GM23338 (cell line): ENCODE measurements around the gene MAP1LC3A. TPM values are rescaled to one million over a fixed set of nuclear protein-coding genes. Genes with fewer than 3 reads are reported as not detected.

ENCODE experiments used
- ATAC-seq: fragments of 200-7000 bp; cut with Tn5 transposase; 3 replicates; pipeline ENCODE4 v1.9.1; 2020
- DNase-seq: peaks from one replicate; pipeline ENCODE4 v3.0.0-alpha.2; 2015; ENCODE audit warnings: low spot score
- H2AFZ ChIP-seq: fragments of 200-600 bp; sonication (generic); 2 replicates; pipeline ENCODE4 v1.8.0; 2016; ENCODE audit warnings: antibody characterized with exemption, mild to moderate bottlenecking, moderate library complexity
- H3F3A ChIP-seq: fragments of 200-600 bp; sonication (generic); replicated peaks from 2 replicates; pipeline ENCODE4 v1.8.0; 2017; ENCODE audit warnings: antibody characterized with exemption, mixed run types, low read depth
- H3K27ac ChIP-seq: fragments of 200-600 bp; sonication (generic); 2 replicates; pipeline ENCODE4 v1.6.1; 2016; ENCODE audit warnings: low read depth
- H3K27me3 ChIP-seq: fragments of 200-600 bp; sonication (generic); 2 replicates; pipeline ENCODE4 v1.8.0; 2016; ENCODE audit warnings: mild to moderate bottlenecking, mixed run types, moderate library complexity; ENCODE audit not compliant: insufficient read depth
- H3K36me3 ChIP-seq: fragments of 200-600 bp; sonication (generic); 2 replicates; pipeline ENCODE4 v1.8.0; 2016; ENCODE audit warnings: mild to moderate bottlenecking; ENCODE audit not compliant: insufficient read depth
- H3K4me1 ChIP-seq: fragments of 200-600 bp; sonication (generic); 2 replicates; pipeline ENCODE4 v1.8.0; 2016; ENCODE audit warnings: mild to moderate bottlenecking, moderate library complexity; ENCODE audit not compliant: insufficient read depth
- H3K4me2 ChIP-seq: fragments of 200-600 bp; sonication (generic); 2 replicates; pipeline ENCODE4 v1.7.1; 2017; ENCODE audit warnings: mixed run types
- H3K4me3 ChIP-seq: fragments of 200-600 bp; sonication (generic); 2 replicates; pipeline ENCODE4 v1.6.1; 2016; ENCODE audit warnings: mixed run types
- H3K79me2 ChIP-seq: fragments of 200-600 bp; sonication (generic); replicated peaks from 2 replicates; pipeline ENCODE4 v1.8.0; 2017; ENCODE audit warnings: mild to moderate bottlenecking; ENCODE audit not compliant: insufficient read depth
- H3K9me2 ChIP-seq: fragments of 200-600 bp; sonication (generic); 2 replicates; pipeline ENCODE4 v1.8.0; 2017; ENCODE audit not compliant: insufficient read depth
- H4K20me1 ChIP-seq: fragments of 200-600 bp; sonication (generic); replicated peaks from 2 replicates; pipeline ENCODE4 v1.8.0; 2017; ENCODE audit warnings: mild to moderate bottlenecking; ENCODE audit not compliant: insufficient read depth
- H3K27ac Mint-ChIP-seq: 2 replicates; pipeline ENCODE4 v1.8.0; 2020; ENCODE audit warnings: inconsistent platforms, mild to moderate bottlenecking, moderate library complexity, mixed read lengths
- H3K27me3 Mint-ChIP-seq: 3 replicates; pipeline ENCODE4 v1.8.0; 2022; ENCODE audit warnings: low read depth, mild to moderate bottlenecking, moderate library complexity, mixed read lengths, inconsistent platforms; ENCODE audit not compliant: insufficient read depth, poor library complexity
- H3K36me3 Mint-ChIP-seq: 3 replicates; pipeline ENCODE4 v1.8.0; 2021; ENCODE audit warnings: low read depth, mild to moderate bottlenecking, inconsistent platforms, moderate library complexity, mixed read lengths
- H3K4me1 Mint-ChIP-seq: 3 replicates; pipeline ENCODE4 v1.8.0; 2020; ENCODE audit warnings: mild to moderate bottlenecking, inconsistent platforms, mixed read lengths
- H3K4me3 Mint-ChIP-seq: 3 replicates; pipeline ENCODE4 v1.8.0; 2021; ENCODE audit warnings: moderate library complexity, mild to moderate bottlenecking, inconsistent platforms, mixed read lengths
- H3K9me3 Mint-ChIP-seq: 3 replicates; pipeline ENCODE4 v1.8.0; 2020; ENCODE audit warnings: moderate library complexity, mild to moderate bottlenecking, inconsistent platforms, mixed read lengths
- CREB1 ChIP-seq: fragments of 250-450 bp; sonication (Bioruptor Pico); IDR thresholded peaks from 2 replicates; pipeline ENCODE4 v1.5.0; 2020; ENCODE audit warnings: low read depth, mild to moderate bottlenecking, moderate library complexity
- EZH2 ChIP-seq: fragments of 200-600 bp; sonication (generic); IDR thresholded peaks from one replicate; pipeline ENCODE4 v1.8.0; 2017; ENCODE audit warnings: antibody characterized with exemption, mild to moderate bottlenecking, low read depth; ENCODE audit not compliant: unreplicated experiment
- JUNB ChIP-seq: IDR thresholded peaks from one replicate; pipeline ENCODE4 v1.6.1; 2016; ENCODE audit warnings: antibody characterized with exemption; ENCODE audit not compliant: unreplicated experiment
- NANOG ChIP-seq: IDR thresholded peaks from 2 replicates; pipeline ENCODE4 v1.6.1; 2016; ENCODE audit warnings: antibody characterized with exemption, borderline replicate concordance
- POLR2AphosphoS5 ChIP-seq: IDR thresholded peaks from 2 replicates; pipeline ENCODE4 v1.6.1; 2016; ENCODE audit warnings: antibody characterized with exemption, low read depth
- STAT1 ChIP-seq: IDR thresholded peaks from one replicate; pipeline ENCODE4 v1.6.1; 2016; ENCODE audit warnings: antibody characterized with exemption; ENCODE audit not compliant: unreplicated experiment
- ZNF114 ChIP-seq: fragments of 250-450 bp; sonication (Bioruptor Pico); IDR thresholded peaks from 2 replicates; pipeline ENCODE4 v1.5.0; 2020; ENCODE audit warnings: mild to moderate bottlenecking, moderate library complexity
- ZNF331 ChIP-seq: fragments of 250-450 bp; sonication (Bioruptor Pico); IDR thresholded peaks from 2 replicates; pipeline ENCODE4 v1.5.0; 2020; ENCODE audit warnings: low read depth, mild to moderate bottlenecking, moderate library complexity
- polyA plus RNA-seq: library from polyadenylated mRNA; unstranded; fragments of >200 nt; fragmentation: Nextera tagmentation; extraction: Ambion mirVana; gene quantifications from 2 replicates; pipeline ENCODE4 v1.2.1, GENCODE V29; 2016
- total RNA-seq: library from RNA; depleted of rRNA; stranded (reverse); fragments of >200 nt; shearing (Covaris generic); gene quantifications from 2 replicates; pipeline ENCODE4 v1.2.3, GENCODE V29; 2014
- TF ChIP-seq, protein P1 (sequence below), 2 experiments: fragments of 200-600 bp in 1 of 2; sonication (generic) in 1 of 2; conservative IDR thresholded peaks; 2 replicates each; pipeline versions ENCODE4 v1.5.1 to v1.6.1; 2016 to 2017; ENCODE audit warnings: antibody characterized with exemption in 2 of 2, low read depth in 2 of 2, mild to moderate bottlenecking in 2 of 2, moderate library complexity in 1 of 2
- TF ChIP-seq, protein P2 (sequence below): fragments of 250-450 bp; sonication (Bioruptor Pico); IDR thresholded peaks from 2 replicates; pipeline ENCODE4 v1.5.0; 2020; ENCODE audit warnings: mild to moderate bottlenecking, moderate library complexity
- TF ChIP-seq, protein P3 (sequence below): IDR thresholded peaks from one replicate; pipeline ENCODE4 v1.6.1; 2018; ENCODE audit warnings: antibody characterized with exemption; ENCODE audit not compliant: unreplicated experiment
- TF ChIP-seq, protein P4 (sequence below): IDR thresholded peaks from 2 replicates; pipeline ENCODE4 v1.6.1; 2016; ENCODE audit warnings: antibody characterized with exemption

MAP1LC3A gene
- total and polyA plus RNA-seq, 2 experiments from 2014 or later: 15.2 to 15.9 TPM

DNA sequence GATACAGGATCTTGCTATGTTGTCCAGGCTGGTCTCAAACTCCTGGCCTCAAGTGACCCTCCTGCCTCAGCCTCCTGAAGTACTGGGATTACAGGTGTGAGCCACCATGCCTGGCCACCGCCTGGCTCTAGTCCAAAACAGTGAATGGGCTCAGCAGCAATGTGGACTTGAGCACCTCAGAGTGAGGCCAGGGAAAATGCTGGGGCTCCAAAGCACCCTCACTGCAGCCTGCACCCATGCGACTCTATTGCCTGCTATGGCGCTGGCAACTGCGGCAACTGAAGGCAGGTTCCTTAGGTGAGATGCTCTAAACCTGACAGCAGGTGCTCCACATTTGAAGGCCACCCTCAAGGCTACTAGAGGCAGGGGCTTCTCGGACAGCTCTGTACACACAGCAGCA, 26.5 kb downstream of the MAP1LC3A start:
- H2AFZ ChIP-seq: no peak overlapping the region
- H3K36me3 ChIP-seq: no peaks in the 10 kb centered on the region; the same call in 1 of the 2 replicates
- no peaks in the 10 kb centered on the region for H3F3A ChIP-seq
- H3K27ac ChIP-seq: no peak overlapping the region
- no peaks in the 10 kb centered on the region for H3K9me2 ChIP-seq
- H3K4me3 ChIP-seq: no peak overlapping the region
- H3K27me3 ChIP-seq: no peaks in the 10 kb centered on the region
- H3K4me1 Mint-ChIP-seq: no peaks in the 10 kb centered on the region
- no peaks in the 10 kb centered on the region for H3K9me3 Mint-ChIP-seq
- no peaks in the 10 kb centered on the region for H3K4me1 ChIP-seq
- H3K4me3 Mint-ChIP-seq: no peak overlapping the region
- H3K36me3 Mint-ChIP-seq: peaks cover 4% of the 10 kb centered on the region
- H4K20me1 ChIP-seq: no peaks in the 10 kb centered on the region; the same call in 1 of the 2 replicates
- no peak overlapping the region for H3K27ac Mint-ChIP-seq
- H3K4me2 ChIP-seq: no peak overlapping the region
- ATAC-seq: no peak
- peaks cover 4% of the 10 kb centered on the region for H3K27me3 Mint-ChIP-seq
- no peaks in the 10 kb centered on the region for H3K79me2 ChIP-seq
- TF ChIP-seq ZNF331 (CRISPR knock-in tag): no peak
- TF ChIP-seq, protein P1, sequence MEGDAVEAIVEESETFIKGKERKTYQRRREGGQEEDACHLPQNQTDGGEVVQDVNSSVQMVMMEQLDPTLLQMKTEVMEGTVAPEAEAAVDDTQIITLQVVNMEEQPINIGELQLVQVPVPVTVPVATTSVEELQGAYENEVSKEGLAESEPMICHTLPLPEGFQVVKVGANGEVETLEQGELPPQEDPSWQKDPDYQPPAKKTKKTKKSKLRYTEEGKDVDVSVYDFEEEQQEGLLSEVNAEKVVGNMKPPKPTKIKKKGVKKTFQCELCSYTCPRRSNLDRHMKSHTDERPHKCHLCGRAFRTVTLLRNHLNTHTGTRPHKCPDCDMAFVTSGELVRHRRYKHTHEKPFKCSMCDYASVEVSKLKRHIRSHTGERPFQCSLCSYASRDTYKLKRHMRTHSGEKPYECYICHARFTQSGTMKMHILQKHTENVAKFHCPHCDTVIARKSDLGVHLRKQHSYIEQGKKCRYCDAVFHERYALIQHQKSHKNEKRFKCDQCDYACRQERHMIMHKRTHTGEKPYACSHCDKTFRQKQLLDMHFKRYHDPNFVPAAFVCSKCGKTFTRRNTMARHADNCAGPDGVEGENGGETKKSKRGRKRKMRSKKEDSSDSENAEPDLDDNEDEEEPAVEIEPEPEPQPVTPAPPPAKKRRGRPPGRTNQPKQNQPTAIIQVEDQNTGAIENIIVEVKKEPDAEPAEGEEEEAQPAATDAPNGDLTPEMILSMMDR (conservative IDR thresholded peaks at IDR 0.05; ENCODE audit: low read depth in 2 of 2): no peak
- TF ChIP-seq JUNB: no peak
- TF ChIP-seq, protein P2, sequence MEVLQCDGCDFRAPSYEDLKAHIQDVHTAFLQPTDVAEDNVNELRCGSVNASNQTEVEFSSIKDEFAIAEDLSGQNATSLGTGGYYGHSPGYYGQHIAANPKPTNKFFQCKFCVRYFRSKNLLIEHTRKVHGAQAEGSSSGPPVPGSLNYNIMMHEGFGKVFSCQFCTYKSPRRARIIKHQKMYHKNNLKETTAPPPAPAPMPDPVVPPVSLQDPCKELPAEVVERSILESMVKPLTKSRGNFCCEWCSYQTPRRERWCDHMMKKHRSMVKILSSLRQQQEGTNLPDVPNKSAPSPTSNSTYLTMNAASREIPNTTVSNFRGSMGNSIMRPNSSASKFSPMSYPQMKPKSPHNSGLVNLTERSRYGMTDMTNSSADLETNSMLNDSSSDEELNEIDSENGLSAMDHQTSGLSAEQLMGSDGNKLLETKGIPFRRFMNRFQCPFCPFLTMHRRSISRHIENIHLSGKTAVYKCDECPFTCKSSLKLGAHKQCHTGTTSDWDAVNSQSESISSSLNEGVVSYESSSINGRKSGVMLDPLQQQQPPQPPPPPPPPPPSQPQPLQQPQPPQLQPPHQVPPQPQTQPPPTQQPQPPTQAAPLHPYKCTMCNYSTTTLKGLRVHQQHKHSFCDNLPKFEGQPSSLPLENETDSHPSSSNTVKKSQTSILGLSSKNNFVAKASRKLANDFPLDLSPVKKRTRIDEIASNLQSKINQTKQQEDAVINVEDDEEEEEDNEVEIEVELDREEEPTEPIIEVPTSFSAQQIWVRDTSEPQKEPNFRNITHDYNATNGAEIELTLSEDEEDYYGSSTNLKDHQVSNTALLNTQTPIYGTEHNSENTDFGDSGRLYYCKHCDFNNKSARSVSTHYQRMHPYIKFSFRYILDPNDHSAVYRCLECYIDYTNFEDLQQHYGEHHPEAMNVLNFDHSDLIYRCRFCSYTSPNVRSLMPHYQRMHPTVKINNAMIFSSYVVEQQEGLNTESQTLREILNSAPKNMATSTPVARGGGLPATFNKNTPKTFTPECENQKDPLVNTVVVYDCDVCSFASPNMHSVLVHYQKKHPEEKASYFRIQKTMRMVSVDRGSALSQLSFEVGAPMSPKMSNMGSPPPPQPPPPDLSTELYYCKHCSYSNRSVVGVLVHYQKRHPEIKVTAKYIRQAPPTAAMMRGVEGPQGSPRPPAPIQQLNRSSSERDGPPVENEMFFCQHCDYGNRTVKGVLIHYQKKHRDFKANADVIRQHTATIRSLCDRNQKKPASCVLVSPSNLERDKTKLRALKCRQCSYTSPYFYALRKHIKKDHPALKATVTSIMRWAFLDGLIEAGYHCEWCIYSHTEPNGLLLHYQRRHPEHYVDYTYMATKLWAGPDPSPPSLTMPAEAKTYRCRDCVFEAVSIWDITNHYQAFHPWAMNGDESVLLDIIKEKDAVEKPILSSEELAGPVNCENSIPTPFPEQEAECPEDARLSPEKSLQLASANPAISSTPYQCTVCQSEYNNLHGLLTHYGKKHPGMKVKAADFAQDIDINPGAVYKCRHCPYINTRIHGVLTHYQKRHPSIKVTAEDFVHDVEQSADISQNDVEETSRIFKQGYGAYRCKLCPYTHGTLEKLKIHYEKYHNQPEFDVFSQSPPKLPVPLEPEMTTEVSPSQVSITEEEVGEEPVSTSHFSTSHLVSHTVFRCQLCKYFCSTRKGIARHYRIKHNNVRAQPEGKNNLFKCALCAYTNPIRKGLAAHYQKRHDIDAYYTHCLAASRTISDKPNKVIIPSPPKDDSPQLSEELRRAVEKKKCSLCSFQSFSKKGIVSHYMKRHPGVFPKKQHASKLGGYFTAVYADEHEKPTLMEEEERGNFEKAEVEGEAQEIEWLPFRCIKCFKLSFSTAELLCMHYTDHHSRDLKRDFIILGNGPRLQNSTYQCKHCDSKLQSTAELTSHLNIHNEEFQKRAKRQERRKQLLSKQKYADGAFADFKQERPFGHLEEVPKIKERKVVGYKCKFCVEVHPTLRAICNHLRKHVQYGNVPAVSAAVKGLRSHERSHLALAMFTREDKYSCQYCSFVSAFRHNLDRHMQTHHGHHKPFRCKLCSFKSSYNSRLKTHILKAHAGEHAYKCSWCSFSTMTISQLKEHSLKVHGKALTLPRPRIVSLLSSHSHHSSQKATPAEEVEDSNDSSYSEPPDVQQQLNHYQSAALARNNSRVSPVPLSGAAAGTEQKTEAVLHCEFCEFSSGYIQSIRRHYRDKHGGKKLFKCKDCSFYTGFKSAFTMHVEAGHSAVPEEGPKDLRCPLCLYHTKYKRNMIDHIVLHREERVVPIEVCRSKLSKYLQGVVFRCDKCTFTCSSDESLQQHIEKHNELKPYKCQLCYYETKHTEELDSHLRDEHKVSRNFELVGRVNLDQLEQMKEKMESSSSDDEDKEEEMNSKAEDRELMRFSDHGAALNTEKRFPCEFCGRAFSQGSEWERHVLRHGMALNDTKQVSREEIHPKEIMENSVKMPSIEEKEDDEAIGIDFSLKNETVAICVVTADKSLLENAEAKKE (CRISPR knock-in tag): no peak
- no peak for TF ChIP-seq NANOG
- TF ChIP-seq, protein P3, sequence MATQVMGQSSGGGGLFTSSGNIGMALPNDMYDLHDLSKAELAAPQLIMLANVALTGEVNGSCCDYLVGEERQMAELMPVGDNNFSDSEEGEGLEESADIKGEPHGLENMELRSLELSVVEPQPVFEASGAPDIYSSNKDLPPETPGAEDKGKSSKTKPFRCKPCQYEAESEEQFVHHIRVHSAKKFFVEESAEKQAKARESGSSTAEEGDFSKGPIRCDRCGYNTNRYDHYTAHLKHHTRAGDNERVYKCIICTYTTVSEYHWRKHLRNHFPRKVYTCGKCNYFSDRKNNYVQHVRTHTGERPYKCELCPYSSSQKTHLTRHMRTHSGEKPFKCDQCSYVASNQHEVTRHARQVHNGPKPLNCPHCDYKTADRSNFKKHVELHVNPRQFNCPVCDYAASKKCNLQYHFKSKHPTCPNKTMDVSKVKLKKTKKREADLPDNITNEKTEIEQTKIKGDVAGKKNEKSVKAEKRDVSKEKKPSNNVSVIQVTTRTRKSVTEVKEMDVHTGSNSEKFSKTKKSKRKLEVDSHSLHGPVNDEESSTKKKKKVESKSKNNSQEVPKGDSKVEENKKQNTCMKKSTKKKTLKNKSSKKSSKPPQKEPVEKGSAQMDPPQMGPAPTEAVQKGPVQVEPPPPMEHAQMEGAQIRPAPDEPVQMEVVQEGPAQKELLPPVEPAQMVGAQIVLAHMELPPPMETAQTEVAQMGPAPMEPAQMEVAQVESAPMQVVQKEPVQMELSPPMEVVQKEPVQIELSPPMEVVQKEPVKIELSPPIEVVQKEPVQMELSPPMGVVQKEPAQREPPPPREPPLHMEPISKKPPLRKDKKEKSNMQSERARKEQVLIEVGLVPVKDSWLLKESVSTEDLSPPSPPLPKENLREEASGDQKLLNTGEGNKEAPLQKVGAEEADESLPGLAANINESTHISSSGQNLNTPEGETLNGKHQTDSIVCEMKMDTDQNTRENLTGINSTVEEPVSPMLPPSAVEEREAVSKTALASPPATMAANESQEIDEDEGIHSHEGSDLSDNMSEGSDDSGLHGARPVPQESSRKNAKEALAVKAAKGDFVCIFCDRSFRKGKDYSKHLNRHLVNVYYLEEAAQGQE: no peak
- no peak for TF ChIP-seq EZH2
- no peak for TF ChIP-seq STAT1
- no peak for TF ChIP-seq ZNF114 (CRISPR knock-in tag)
- TF ChIP-seq CREB1 (CRISPR knock-in tag): no peak
- TF ChIP-seq, protein P4, sequence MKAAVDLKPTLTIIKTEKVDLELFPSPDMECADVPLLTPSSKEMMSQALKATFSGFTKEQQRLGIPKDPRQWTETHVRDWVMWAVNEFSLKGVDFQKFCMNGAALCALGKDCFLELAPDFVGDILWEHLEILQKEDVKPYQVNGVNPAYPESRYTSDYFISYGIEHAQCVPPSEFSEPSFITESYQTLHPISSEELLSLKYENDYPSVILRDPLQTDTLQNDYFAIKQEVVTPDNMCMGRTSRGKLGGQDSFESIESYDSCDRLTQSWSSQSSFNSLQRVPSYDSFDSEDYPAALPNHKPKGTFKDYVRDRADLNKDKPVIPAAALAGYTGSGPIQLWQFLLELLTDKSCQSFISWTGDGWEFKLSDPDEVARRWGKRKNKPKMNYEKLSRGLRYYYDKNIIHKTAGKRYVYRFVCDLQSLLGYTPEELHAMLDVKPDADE: no peak
- TF ChIP-seq POLR2AphosphoS5: no peak
- no peak for DNase-seq
